Measurements from ENCODE around the gene UBA3. TPM values are rescaled to one million over a fixed set of nuclear protein-coding genes. Genes with fewer than 3 reads are reported as not detected.

UBA3 gene
- polyA plus RNA-seq (2012; ENCODE audit: low read depth, missing spikeins), result 45.1 TPM

DNA sequence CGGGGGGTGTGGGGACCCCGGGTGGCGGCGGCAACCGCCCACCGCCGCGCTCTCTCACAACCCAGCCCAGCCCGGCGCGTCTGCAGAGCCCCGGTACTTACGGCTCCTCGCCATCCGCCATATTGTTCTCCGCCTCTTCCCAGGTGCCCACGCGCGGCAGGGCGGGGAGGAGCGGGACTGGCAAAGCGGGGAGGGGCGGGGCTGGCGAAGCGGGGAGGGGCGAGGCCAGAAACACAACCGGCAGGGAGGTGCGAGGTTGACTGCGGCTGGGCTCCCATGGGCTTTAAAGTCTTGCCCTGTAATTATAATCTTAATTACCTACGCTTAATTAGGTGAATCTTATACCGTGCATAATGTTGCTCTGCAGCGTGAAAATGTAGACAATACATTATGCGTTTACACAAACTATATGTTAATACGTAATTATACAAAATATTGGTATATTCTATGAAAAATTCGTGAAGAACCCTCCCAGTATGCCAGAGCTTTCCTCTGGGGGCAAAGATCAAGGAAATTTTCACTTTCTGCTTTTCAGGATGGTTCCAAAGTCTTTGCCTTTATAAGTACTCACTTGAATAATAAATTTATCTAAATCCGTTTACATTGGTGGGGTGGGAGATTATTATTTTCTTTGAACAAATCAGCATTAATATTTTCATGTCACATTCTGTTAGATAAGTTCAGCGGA is at the start of gene UBA3:
Gene UBA3, minus strand, starts transcription at position 133 of the 688 bp plus-strand sequence. Its CDS starts 12 bp downstream, at position 121.
- DNase-seq (ENCODE audit: insufficient read length, low spot score) (peak; percentile 66), FAIRE-seq (peak; percentile 99)
- TF ChIP-seq POLR2AphosphoS5 (IDR thresholded peaks at IDR 0.05; ENCODE audit: low read depth, low read length) (0 out of 2 replicates have a peak, but pooled peaks have one; percentile 17), POU2F2 (IDR thresholded peaks at IDR 0.05; ENCODE audit: low read depth, low read length) (no peak), SPI1 (IDR thresholded peaks at IDR 0.05; ENCODE audit: low read depth, low read length) (no peak), POLR2A (IDR thresholded peaks at IDR 0.05; ENCODE audit: low read depth, low read length) (peak; percentile 80), PAX5 (IDR thresholded peaks at IDR 0.05; ENCODE audit: insufficient read depth, low read length, severe bottlenecking) (no peak), TAF1 (IDR thresholded peaks at IDR 0.05; ENCODE audit: low read depth, low read length) (peak; percentile 95)

DNA sequence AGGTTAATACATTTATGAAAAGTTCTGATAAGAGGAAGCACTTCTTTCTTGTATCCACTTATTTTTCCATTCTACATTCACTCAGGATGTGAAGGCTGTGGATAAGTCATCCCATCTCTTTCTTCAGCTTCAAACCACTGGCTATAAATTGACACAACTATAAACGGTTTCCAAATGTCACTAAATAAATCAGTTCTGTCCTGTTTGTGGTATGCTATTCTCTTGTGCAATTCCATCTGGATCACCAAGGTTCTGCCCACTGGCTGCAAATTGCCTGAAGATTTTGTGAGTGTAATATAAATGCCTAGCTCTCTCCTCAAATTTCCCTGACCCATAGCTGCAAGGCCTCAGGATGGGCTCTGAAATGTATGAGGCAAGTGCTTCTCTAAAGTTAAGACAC is 49.4 kb upstream of the UBA3 start:
- FAIRE-seq (no peak), DNase-seq (ENCODE audit: insufficient read length, low spot score) (no peak)
- TF ChIP-seq PAX5 (IDR thresholded peaks at IDR 0.05; ENCODE audit: insufficient read depth, low read length, severe bottlenecking) (no peak), POLR2A (IDR thresholded peaks at IDR 0.05; ENCODE audit: low read depth, low read length) (no peak), SPI1 (IDR thresholded peaks at IDR 0.05; ENCODE audit: low read depth, low read length) (no peak), TAF1 (IDR thresholded peaks at IDR 0.05; ENCODE audit: low read depth, low read length) (no peak), POLR2AphosphoS5 (IDR thresholded peaks at IDR 0.05; ENCODE audit: low read depth, low read length) (no peak), POU2F2 (IDR thresholded peaks at IDR 0.05; ENCODE audit: low read depth, low read length) (no peak)

DNA sequence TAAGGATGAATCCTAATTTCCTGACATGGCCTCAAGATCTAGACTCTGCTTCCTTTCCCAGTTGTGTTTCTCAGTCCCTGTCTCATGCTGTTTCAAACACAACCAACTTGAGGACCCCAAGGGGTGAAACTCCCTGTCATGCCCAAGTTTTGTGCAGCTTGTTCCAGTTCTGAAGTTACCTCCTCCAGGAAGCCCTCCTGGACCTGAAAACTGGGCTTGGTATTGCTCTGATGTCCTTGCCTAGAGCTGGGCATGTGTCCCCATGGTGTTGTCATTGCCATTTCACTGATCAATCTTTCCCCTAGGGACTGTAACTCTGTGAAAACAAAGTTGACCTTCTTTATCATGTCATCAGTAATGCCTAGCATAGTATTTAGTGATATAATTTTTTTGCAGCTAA is 48.3 kb upstream of the UBA3 start:
- TF ChIP-seq SPI1 (IDR thresholded peaks at IDR 0.05; ENCODE audit: low read depth, low read length) (no peak), TAF1 (IDR thresholded peaks at IDR 0.05; ENCODE audit: low read depth, low read length) (no peak), POLR2A (IDR thresholded peaks at IDR 0.05; ENCODE audit: low read depth, low read length) (no peak), POLR2AphosphoS5 (IDR thresholded peaks at IDR 0.05; ENCODE audit: low read depth, low read length) (no peak), POU2F2 (IDR thresholded peaks at IDR 0.05; ENCODE audit: low read depth, low read length) (no peak), PAX5 (IDR thresholded peaks at IDR 0.05; ENCODE audit: insufficient read depth, low read length, severe bottlenecking) (no peak)
- no peak for FAIRE-seq

DNA sequence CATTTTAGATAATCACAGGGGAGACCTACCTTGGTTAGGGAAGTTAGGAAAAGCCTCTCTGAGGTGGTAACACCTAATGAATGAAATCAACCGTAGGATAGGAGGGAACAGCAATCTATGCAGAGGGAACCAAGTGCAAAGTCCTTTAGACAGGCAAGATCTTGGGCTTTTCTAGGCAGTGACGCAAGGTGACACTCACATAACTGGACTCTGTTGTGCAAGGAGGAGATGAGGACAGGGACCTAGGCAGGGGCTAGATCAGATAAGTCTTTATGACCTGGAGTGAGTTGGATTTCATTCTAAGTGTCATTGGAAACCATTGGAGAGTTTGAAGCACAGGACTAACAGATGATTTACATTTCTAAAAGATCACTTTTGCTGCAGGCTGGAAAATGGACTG is 46.8 kb upstream of the UBA3 start:
- DNase-seq (ENCODE audit: insufficient read length, low spot score), result no peak

More for the DNA sequence above, 48.3 kb upstream of the UBA3 start:
- DNase-seq (ENCODE audit: insufficient read length, low spot score), result no peak

DNA sequence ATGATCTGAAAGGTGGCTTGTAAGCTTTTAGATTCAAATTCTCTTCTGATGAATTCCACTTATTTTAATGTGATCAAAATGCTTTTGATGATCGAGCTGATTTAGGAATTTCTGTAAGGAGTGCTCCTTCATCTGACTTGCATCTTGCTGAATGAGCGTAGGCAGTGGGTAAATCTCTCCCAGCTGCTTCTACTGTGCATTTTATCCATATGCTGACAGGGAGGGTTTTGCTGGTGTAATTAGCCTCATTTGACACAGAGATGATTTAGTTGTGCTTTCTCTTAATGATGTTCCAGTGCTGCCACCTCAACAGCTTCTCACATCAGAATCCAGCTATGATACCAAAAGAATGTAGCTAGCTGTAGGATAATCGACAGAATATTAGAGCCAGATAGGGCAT is 46.1 kb upstream of the UBA3 start:
- TF ChIP-seq POLR2A (IDR thresholded peaks at IDR 0.05; ENCODE audit: low read depth, low read length) (no peak), PAX5 (IDR thresholded peaks at IDR 0.05; ENCODE audit: insufficient read depth, low read length, severe bottlenecking) (no peak), POU2F2 (IDR thresholded peaks at IDR 0.05; ENCODE audit: low read depth, low read length) (no peak), POLR2AphosphoS5 (IDR thresholded peaks at IDR 0.05; ENCODE audit: low read depth, low read length) (no peak), TAF1 (IDR thresholded peaks at IDR 0.05; ENCODE audit: low read depth, low read length) (no peak), SPI1 (IDR thresholded peaks at IDR 0.05; ENCODE audit: low read depth, low read length) (no peak)
- no peak for FAIRE-seq

More for the DNA sequence above, 46.8 kb upstream of the UBA3 start:
- no peak for FAIRE-seq
- TF ChIP-seq SPI1 (IDR thresholded peaks at IDR 0.05; ENCODE audit: low read depth, low read length) (no peak), PAX5 (IDR thresholded peaks at IDR 0.05; ENCODE audit: insufficient read depth, low read length, severe bottlenecking) (no peak), POLR2AphosphoS5 (IDR thresholded peaks at IDR 0.05; ENCODE audit: low read depth, low read length) (no peak), POLR2A (IDR thresholded peaks at IDR 0.05; ENCODE audit: low read depth, low read length) (no peak), TAF1 (IDR thresholded peaks at IDR 0.05; ENCODE audit: low read depth, low read length) (no peak), POU2F2 (IDR thresholded peaks at IDR 0.05; ENCODE audit: low read depth, low read length) (no peak)

DNA sequence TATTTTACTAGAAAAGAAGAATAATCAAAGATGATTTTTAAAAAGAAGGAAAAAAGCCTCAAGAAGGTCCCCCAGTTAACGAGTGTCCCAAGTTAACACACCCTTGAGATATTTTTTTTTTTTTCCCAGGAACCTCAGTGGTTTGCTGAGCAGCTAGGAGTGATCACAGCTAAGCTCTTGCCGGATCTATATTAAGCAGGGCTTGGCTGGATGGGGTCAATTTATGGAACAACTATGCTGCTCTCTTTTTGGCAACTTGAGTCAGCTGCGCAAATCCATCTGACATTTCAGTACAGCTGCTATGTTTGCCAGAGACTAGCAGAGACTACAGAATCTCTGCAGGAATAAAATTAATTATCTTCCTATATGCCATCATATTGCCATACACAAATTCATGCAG is 42.2 kb upstream of the UBA3 start, which contains the start of gene LMOD3:
Gene LMOD3, minus strand, starts transcription at position 193 of the 400 bp plus-strand sequence. CDS start 209 bp downstream, outside the sequence.
- FAIRE-seq, result no peak

More for the DNA sequence above, 46.1 kb upstream of the UBA3 start:
- no peak for DNase-seq (ENCODE audit: insufficient read length, low spot score)

DNA sequence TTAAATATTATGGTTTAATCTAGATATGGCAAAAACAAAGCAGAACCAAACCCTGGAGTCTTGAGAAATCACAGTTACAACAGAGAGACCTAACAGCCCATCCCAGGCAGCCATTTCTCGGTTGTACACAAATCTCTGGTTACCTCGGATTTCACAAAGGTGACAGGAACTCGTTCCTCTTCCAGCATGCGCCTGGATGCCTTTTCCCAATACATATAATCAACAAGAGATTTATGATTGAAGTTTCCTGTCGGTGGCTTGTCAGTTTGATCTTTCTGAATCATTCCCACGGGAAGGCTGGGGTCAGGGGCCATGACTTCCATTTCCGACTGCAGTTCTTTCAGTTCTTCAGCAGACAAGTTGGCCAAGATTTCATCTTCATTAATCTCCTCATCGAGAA is 41.8 kb upstream of the UBA3 start:
- FAIRE-seq (no peak), DNase-seq (ENCODE audit: insufficient read length, low spot score) (no peak)
- no peak for TF ChIP-seq PAX5 (IDR thresholded peaks at IDR 0.05; ENCODE audit: insufficient read depth, low read length, severe bottlenecking)
- no peak for TF ChIP-seq SPI1 (IDR thresholded peaks at IDR 0.05; ENCODE audit: low read depth, low read length)
- no peak for TF ChIP-seq POLR2A (IDR thresholded peaks at IDR 0.05; ENCODE audit: low read depth, low read length)
- TF ChIP-seq POU2F2 (IDR thresholded peaks at IDR 0.05; ENCODE audit: low read depth, low read length), result no peak
- no peak for TF ChIP-seq POLR2AphosphoS5 (IDR thresholded peaks at IDR 0.05; ENCODE audit: low read depth, low read length)
- no peak for TF ChIP-seq TAF1 (IDR thresholded peaks at IDR 0.05; ENCODE audit: low read depth, low read length)

More for the DNA sequence above, 42.2 kb upstream of the UBA3 start, which contains the start of gene LMOD3:
- DNase-seq (ENCODE audit: insufficient read length, low spot score), result no peak
- no peak for TF ChIP-seq SPI1 (IDR thresholded peaks at IDR 0.05; ENCODE audit: low read depth, low read length)
- no peak for TF ChIP-seq POLR2A (IDR thresholded peaks at IDR 0.05; ENCODE audit: low read depth, low read length)
- no peak for TF ChIP-seq POU2F2 (IDR thresholded peaks at IDR 0.05; ENCODE audit: low read depth, low read length)
- no peak for TF ChIP-seq PAX5 (IDR thresholded peaks at IDR 0.05; ENCODE audit: insufficient read depth, low read length, severe bottlenecking)

DNA sequence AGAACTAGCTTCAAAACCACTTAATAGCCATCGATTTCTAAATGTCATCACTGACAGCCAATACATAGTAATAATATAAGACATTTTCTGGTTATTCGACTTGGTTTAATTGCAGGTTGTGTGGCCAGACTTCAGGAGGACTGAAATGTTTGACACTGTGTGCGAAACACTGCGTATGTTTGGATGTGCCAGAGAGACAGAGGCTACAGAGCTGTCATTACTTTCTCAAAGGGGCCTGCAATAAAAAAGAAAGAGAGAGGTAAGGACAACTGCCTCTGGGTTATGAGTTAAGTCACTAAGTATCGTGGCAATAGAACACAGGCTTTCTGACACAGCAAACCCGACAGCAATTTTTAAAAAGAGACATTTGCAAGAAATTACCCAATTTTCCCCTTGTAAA is 41.3 kb upstream of the UBA3 start:
- DNase-seq (ENCODE audit: insufficient read length, low spot score) (no peak), FAIRE-seq (no peak)
- no peak for TF ChIP-seq PAX5 (IDR thresholded peaks at IDR 0.05; ENCODE audit: insufficient read depth, low read length, severe bottlenecking)
- no peak for TF ChIP-seq POLR2A (IDR thresholded peaks at IDR 0.05; ENCODE audit: low read depth, low read length)
- no peak for TF ChIP-seq SPI1 (IDR thresholded peaks at IDR 0.05; ENCODE audit: low read depth, low read length)
- TF ChIP-seq POU2F2 (IDR thresholded peaks at IDR 0.05; ENCODE audit: low read depth, low read length), result no peak
- TF ChIP-seq POLR2AphosphoS5 (IDR thresholded peaks at IDR 0.05; ENCODE audit: low read depth, low read length), result no peak
- no peak for TF ChIP-seq TAF1 (IDR thresholded peaks at IDR 0.05; ENCODE audit: low read depth, low read length)

DNA sequence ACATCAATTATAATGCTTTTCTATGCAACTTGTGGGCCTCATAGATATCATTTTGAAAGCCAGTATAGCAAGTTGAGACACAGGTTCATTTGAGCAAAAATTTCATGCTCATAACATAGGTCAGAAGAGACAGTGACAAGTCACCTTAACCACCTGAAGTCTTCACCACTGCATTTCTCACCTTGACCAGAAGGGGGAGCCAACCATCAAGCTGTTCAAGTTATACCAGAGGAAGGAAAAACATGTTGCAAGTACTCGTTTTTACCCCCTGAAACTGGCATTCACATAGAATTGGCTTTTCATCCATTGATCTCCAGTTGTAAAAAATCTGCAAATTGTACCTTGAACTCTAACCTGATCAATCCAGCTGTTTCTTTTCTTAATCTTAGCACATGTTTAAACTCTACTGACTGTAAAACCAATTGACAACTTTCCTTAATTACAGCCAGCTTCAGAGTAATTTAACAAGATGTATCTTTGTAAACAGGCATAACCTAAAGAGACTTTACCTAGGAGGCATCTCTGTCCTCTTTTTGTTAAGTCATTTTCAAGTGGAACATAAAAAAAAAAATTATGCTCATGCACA is 40.8 kb upstream of the UBA3 start:
- FAIRE-seq, result peak; percentile 97
- peak; percentile 19 for DNase-seq (ENCODE audit: insufficient read length, low spot score)
- TF ChIP-seq POLR2A (IDR thresholded peaks at IDR 0.05; ENCODE audit: low read depth, low read length) (no peak), POLR2AphosphoS5 (IDR thresholded peaks at IDR 0.05; ENCODE audit: low read depth, low read length) (no peak), PAX5 (IDR thresholded peaks at IDR 0.05; ENCODE audit: insufficient read depth, low read length, severe bottlenecking) (no peak), POU2F2 (IDR thresholded peaks at IDR 0.05; ENCODE audit: low read depth, low read length) (no peak), TAF1 (IDR thresholded peaks at IDR 0.05; ENCODE audit: low read depth, low read length) (no peak), SPI1 (IDR thresholded peaks at IDR 0.05; ENCODE audit: low read depth, low read length) (no peak)
